ENCODE measurements around the gene MARCOL. TPM values are rescaled to one million over a fixed set of nuclear protein-coding genes. Genes with fewer than 3 reads are reported as not detected.

MARCOL gene
- total RNA-seq, 1 donor from 2014 or later: not detected

GRCh38 chr5:148290271-148291195, 52.2 kb downstream of the MARCOL start:
- no peaks in the 10 kb centered on the region for H3K9me3 Mint-ChIP-seq (ENCODE audit: low read depth)
- H3K4me3 Mint-ChIP-seq (ENCODE audit: unreplicated experiment): no peak overlapping the region
- peak; percentile 76 for TF ChIP-seq CTCF (IDR thresholded peaks at IDR 0.05)
- no peaks in the 10 kb centered on the region for H3K4me1 Mint-ChIP-seq (ENCODE audit: low read depth)
- no peak overlapping the region for H3K27ac Mint-ChIP-seq (ENCODE audit: unreplicated experiment)
- H3K36me3 Mint-ChIP-seq (ENCODE audit: low read depth): no peaks in the 10 kb centered on the region
- DNase-seq (ENCODE audit: low spot score): no peak
- peaks cover 31% of the 10 kb centered on the region for H3K27me3 Mint-ChIP-seq (ENCODE audit: low read depth)

Other genes with a start within 250 kb of the MARCOL start
- 2.0 to 3.2 TPM (median 2.4 TPM) in 3 replicates for gene SPINK5, start 174.5 kb upstream of the MARCOL start, total RNA-seq
- gene SPINK14, start 70.0 kb upstream of the MARCOL start, total RNA-seq: not detected in 3 replicates
- gene SPINK6, start 35.5 kb upstream of the MARCOL start, total RNA-seq: not detected in 3 replicates
- not detected in 3 replicates for gene SPINK13, start 30.3 kb downstream of the MARCOL start, total RNA-seq
- not detected in 3 replicates for gene SPINK7, start 73.9 kb downstream of the MARCOL start, total RNA-seq
- not detected in 3 replicates for gene SPINK9, start 97.0 kb downstream of the MARCOL start, total RNA-seq
- gene FBXO38, start 145.4 kb downstream of the MARCOL start, total RNA-seq: 36.3 to 37.7 TPM (median 37.4 TPM) in 3 replicates